A673 (cell line): ENCODE measurements around the gene SPNS2. TPM values are rescaled to one million over a fixed set of nuclear protein-coding genes. Genes with fewer than 3 reads are reported as not detected.

ENCODE experiments used
- BruUV-seq: library from RNA; stranded (reverse); fragments of 400-500 nt; replicated peaks from 2 replicates; lab custom pipeline; 2021; lab: Mats Ljungman, UMichigan
- CTCF ChIA-PET: fragments of 300-600 bp; sonication (Branson Sonifier 250); formaldehyde crosslinking; loops from one replicate; lab custom pipeline; 2022; ENCODE audit warnings: antibody characterized with exemption; lab: Charles Lee
- POLR2A ChIA-PET: fragments of 300-600 bp; sonication (Branson Sonifier 250); formaldehyde crosslinking; loops from one replicate; lab custom pipeline; 2022; ENCODE audit warnings: antibody characterized with exemption; ENCODE audit not compliant: low non-redundant PET; lab: Charles Lee
- DNase-seq: peaks from one replicate; pipeline ENCODE4 v3.0.0-alpha.2; 2015; ENCODE audit warnings: low spot score
- H3K27ac ChIP-seq: fragments of 200-600 bp; sonication (generic); 2 replicates; pipeline ENCODE4 v1.5.1; 2016; ENCODE audit warnings: mixed run types, low read depth, mild to moderate bottlenecking, mixed read lengths, antibody characterized with exemption, low read length; ENCODE audit not compliant: poor library complexity, severe bottlenecking
- H3K27me3 ChIP-seq: fragments of 200-600 bp; sonication (generic); replicated peaks from 2 replicates; pipeline ENCODE4 v1.6.1; 2017; ENCODE audit warnings: mixed run types, low read depth, mild to moderate bottlenecking, mixed read lengths, antibody characterized with exemption, low read length; ENCODE audit not compliant: insufficient read depth, poor library complexity
- H3K36me3 ChIP-seq: fragments of 200-600 bp; sonication (generic); 2 replicates; pipeline ENCODE4 v1.6.1; 2016; ENCODE audit warnings: mixed run types, mild to moderate bottlenecking, mixed read lengths, antibody characterized with exemption, low read length; ENCODE audit not compliant: insufficient read depth, poor library complexity, severe bottlenecking
- H3K4me1 ChIP-seq: fragments of 200-600 bp; sonication (generic); 2 replicates; pipeline ENCODE4 v1.6.1; 2017; ENCODE audit warnings: mixed run types, mild to moderate bottlenecking, mixed read lengths, antibody characterized with exemption, low read length; ENCODE audit not compliant: insufficient read depth, poor library complexity, severe bottlenecking
- H3K4me3 ChIP-seq: fragments of 200-600 bp; sonication (generic); 2 replicates; pipeline ENCODE4 v1.5.1; 2016; ENCODE audit warnings: low read depth, mixed run types, mild to moderate bottlenecking, mixed read lengths, low read length; ENCODE audit not compliant: poor library complexity, severe bottlenecking
- H3K9me3 ChIP-seq: fragments of 200-600 bp; sonication (generic); 2 replicates; pipeline ENCODE4 v1.6.1; 2016; ENCODE audit warnings: mixed run types, low read depth, mild to moderate bottlenecking, mixed read lengths, antibody characterized with exemption, low read length; ENCODE audit not compliant: poor library complexity, severe bottlenecking
- EZH2 ChIP-seq: fragments of 200-600 bp; sonication (generic); IDR thresholded peaks from 2 replicates; pipeline ENCODE4 v1.6.1; 2017; ENCODE audit warnings: borderline replicate concordance, low read depth, mild to moderate bottlenecking, mixed read lengths, antibody characterized with exemption, low read length; ENCODE audit not compliant: poor library complexity, severe bottlenecking
- intact Hi-C: fragments of 100-400 bp; cut with micrococcal nuclease; formaldehyde crosslinking; loops from one replicate; pipeline ENCODE4 v1.10.0; 2022; ENCODE audit not compliant: unreplicated experiment
- total RNA-seq: library from RNA; stranded (reverse); gene quantifications from 2 replicates; pipeline ENCODE4 v1.2.3, GENCODE V29; 2021
- TF ChIP-seq, protein P1 (sequence below): fragments of 300-800, 200-600 bp; sonication (generic); conservative IDR thresholded peaks from 2 replicates; pipeline ENCODE4 v1.5.1; 2017; ENCODE audit warnings: low read depth, mild to moderate bottlenecking, antibody characterized with exemption, low read length, moderate library complexity, mixed read lengths

SPNS2 gene
- total RNA-seq, 1 experiment from 2014 or later = not detected

DNA sequence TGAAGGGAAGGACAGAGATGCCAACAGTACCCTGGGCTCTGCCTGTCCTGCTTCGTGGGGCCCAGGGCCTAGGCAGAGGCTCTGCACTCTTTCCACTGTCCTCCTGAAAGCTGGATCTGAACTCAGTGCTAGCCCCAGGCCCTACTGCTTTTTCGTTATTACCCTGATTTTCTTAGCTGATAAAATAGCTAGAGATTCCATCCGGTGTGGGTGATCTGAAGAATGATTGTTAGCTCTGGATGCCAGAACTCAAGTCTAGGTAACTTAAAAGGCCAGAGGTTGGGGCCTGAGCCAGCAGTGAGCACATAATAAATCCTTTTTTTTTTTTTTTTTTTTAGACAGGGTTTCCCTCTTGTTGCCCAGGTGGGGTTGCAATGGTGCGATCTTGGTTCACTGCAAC lies 58.3 kb downstream of the SPNS2 start:
- CTCF ChIA-PET = interaction anchor here (1.8 kb wide), 1 partner anchor 9 kb away, joined by 5 read pairs; no protein-coding TSS in a partner anchor

DNA sequence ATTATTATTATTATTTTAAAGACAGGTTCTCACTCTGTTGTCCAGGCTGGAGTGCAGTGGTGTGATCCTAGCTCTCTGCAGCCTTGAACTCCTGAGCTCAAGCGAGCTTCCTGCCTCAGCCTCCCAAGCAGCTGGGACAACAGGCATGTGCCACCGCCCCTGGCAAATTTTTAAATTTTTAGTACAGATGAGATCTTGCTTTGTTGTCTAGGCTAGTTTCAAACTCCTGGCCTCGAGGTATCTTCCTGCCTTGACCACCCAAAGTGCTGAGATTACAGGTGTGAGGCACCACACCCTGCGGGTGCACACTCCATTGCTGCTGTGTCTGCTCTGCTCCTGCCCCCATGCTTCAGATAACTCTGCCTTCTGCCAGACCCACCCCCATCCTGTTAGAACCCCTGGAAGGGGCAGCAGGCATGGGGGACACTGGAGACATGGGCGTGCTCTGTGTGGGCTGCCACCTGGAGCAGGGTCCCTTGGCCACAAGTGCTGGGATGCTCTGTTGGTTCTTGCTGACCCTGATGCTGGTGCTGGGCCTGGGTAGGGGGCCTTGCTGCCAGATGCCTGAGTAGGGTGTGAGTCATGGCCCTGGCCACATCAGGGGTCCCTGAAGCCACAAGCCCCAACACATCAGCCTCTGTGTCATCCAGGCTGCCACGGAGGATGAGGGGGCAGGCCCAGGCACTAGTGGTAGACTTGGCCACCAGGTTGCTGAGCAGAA lies 59.1 kb downstream of the SPNS2 start:
- Histone ChIP-seq H3K36me3 (peaks cover 13% of the 10 kb centered on the region), H3K4me1 (peaks cover 6% of the 10 kb centered on the region), H3K27me3 (no peaks in the 10 kb centered on the region), H3K9me3 (no peaks in the 10 kb centered on the region), H3K4me3 (no peak overlapping the region), H3K27ac (no peak overlapping the region)
- BruUV-seq = no TSS peak
- intact Hi-C loops = no loop called here
- POLR2A ChIA-PET = interaction anchor here (0.7 kb wide), 1 partner anchor 401 kb away, joined by 6 read pairs; no protein-coding TSS in a partner anchor
- no peak for DNase-seq
- CTCF ChIA-PET = interaction anchor here (1.8 kb wide), 1 partner anchor 9 kb away, joined by 5 read pairs; no protein-coding TSS in a partner anchor
- TF ChIP-seq, protein P1, sequence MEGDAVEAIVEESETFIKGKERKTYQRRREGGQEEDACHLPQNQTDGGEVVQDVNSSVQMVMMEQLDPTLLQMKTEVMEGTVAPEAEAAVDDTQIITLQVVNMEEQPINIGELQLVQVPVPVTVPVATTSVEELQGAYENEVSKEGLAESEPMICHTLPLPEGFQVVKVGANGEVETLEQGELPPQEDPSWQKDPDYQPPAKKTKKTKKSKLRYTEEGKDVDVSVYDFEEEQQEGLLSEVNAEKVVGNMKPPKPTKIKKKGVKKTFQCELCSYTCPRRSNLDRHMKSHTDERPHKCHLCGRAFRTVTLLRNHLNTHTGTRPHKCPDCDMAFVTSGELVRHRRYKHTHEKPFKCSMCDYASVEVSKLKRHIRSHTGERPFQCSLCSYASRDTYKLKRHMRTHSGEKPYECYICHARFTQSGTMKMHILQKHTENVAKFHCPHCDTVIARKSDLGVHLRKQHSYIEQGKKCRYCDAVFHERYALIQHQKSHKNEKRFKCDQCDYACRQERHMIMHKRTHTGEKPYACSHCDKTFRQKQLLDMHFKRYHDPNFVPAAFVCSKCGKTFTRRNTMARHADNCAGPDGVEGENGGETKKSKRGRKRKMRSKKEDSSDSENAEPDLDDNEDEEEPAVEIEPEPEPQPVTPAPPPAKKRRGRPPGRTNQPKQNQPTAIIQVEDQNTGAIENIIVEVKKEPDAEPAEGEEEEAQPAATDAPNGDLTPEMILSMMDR = no peak
- TF ChIP-seq EZH2 = no peak

More for the DNA sequence above, 58.3 kb downstream of the SPNS2 start:
- no peaks in the 10 kb centered on the region for H3K9me3 ChIP-seq
- H3K27me3 ChIP-seq = no peaks in the 10 kb centered on the region
- H3K4me1 ChIP-seq = peaks cover 6% of the 10 kb centered on the region
- DNase-seq = no peak
- POLR2A ChIA-PET = interaction anchor here (0.7 kb wide), 1 partner anchor 400 kb away, joined by 6 read pairs; no protein-coding TSS in a partner anchor
- no peak overlapping the region for H3K4me3 ChIP-seq
- H3K27ac ChIP-seq = no peak overlapping the region
- H3K36me3 ChIP-seq = peaks cover 21% of the 10 kb centered on the region
- BruUV-seq = no TSS peak
- TF ChIP-seq EZH2 = no peak
- TF ChIP-seq, protein P1 = no peak
- intact Hi-C loops = no loop called here

DNA sequence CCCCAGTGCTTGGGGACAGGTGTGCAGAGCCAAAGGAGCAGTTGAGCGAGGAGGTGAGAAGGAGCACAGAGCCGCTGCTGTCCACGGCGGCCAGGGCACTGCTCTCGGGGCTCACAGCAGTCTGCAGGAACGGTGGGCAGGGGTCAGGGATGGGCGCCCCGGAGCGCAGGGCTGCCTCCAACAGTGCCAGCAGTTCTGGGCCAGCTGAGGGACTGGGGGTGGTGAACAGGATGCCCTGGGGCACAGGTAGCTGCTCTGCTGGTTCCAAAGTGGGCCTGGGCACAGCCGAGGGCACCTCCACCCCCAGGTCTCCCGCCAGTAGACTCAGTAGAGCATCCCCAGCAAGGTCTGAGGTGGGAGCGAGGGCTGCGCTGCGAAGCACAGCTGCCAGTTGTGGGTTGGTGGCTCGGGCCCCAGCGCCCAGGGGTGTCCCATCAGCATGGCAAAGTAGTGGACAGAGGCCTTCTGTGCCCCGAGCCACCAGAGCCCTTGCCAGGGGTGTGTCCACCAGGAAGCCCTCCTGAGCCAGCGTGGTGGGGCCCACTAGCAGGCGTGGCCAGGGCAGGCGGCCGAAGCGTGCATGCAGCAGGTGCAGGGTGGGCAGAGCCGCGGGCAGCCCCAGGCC lies 59.8 kb downstream of the SPNS2 start:
- H3K4me3 ChIP-seq = no peak overlapping the region
- H3K36me3 ChIP-seq = peaks cover 7% of the 10 kb centered on the region
- peaks cover 6% of the 10 kb centered on the region for H3K4me1 ChIP-seq
- no peaks in the 10 kb centered on the region for H3K9me3 ChIP-seq
- no peak for DNase-seq
- H3K27ac ChIP-seq = no peak overlapping the region
- ChIA-PET CTCF (no interaction called here), POLR2A (interaction anchor here (0.6 kb wide), 1 partner anchor 61 kb away, joined by 3 read pairs; no protein-coding TSS in a partner anchor)
- no peaks in the 10 kb centered on the region for H3K27me3 ChIP-seq
- TF ChIP-seq EZH2 = no peak
- TF ChIP-seq, protein P1 = no peak
- intact Hi-C loops = no loop called here
- no TSS peak for BruUV-seq
